ENCODE data around the gene CAMK2B.

The CAMK2B gene

DNA sequence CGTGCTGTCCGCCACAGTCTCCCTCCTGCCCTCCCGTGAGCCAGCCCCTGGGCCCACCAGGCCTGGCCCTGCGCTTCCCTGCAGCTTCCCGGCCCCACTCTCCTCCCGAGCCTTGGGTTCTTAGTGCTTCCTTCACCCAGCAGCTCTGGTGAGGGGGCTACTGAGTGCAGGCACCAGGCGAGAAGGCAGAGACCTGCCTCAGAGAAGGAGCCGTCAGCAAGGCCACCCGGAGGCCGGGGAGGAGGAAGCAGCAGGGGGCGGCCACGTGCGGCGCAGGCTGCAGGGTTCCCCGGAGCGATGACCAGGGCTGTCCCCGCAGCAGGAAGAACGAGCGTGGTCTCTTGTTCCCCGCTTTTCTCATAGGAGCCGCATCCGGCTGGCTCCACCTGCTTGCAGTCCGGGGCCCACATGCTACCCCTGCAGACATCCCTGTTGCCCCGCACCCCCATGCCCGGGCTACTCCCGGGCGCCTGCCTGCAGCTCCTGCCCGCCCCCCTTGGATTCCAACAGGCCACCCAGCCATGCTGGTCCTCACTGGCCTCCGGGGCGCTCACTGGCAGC lies 104.1 kb downstream of the CAMK2B start:
- Histone ChIP-seq H3K4me2 (ENCODE audit: low read length) (no peak overlapping the region), H3K4ac (ENCODE audit: low read depth, low read length) (no peak overlapping the region), H2BK5ac (ENCODE audit: low read length) (no peak overlapping the region), H3K4me1 (ENCODE audit: control insufficient read depth, low read depth, low read length) (peaks cover 4% of the 10 kb centered on the region), H3K79me1 (ENCODE audit: low read length) (no peaks in the 10 kb centered on the region), H3K27me3 (ENCODE audit: insufficient read depth, low read length, poor library complexity) (no peaks in the 10 kb centered on the region), H3K56ac (ENCODE audit: low read length) (no peak overlapping the region), H2BK120ac (ENCODE audit: low read depth, low read length) (no peak overlapping the region), H3K36me3 (ENCODE audit: control insufficient read depth, insufficient read depth, low read length) (no peaks in the 10 kb centered on the region), H2AK5ac (ENCODE audit: low read length) (no peak overlapping the region), H3K79me2 (ENCODE audit: control insufficient read depth, insufficient read depth, low read length) (no peaks in the 10 kb centered on the region), H2BK15ac (replicated peaks; ENCODE audit: low read depth) (no peak overlapping the region), H3K18ac (ENCODE audit: low read length) (no peak overlapping the region), H3K4me3 (ENCODE audit: low read length) (no peak overlapping the region), H4K5ac (ENCODE audit: low read length) (no peak overlapping the region), H4K8ac (ENCODE audit: low read depth, low read length) (no peak overlapping the region), H3K27ac (ENCODE audit: low read depth, low read length) (no peak overlapping the region), H3K23ac (ENCODE audit: low read length) (no peak overlapping the region), H3K9ac (ENCODE audit: low read length) (no peak overlapping the region)
- DNase-seq, result no peak
- no CpG with 5 or more reads among the region's 30 CpGs for WGBS (ENCODE audit: extremely low coverage, insufficient coverage, low lambda C conversion rate)

- Histone ChIP-seq H3K56ac (ENCODE audit: low read length) (no peak overlapping the region), H2BK5ac (ENCODE audit: low read length) (no peak overlapping the region), H3K18ac (ENCODE audit: low read length) (no peak overlapping the region), H3K27ac (ENCODE audit: low read depth, low read length) (no peak overlapping the region), H2AK5ac (ENCODE audit: low read length) (no peak overlapping the region), H4K8ac (ENCODE audit: low read depth, low read length) (no peak overlapping the region), H3K9ac (ENCODE audit: low read length) (no peak overlapping the region), H3K23ac (ENCODE audit: low read length) (no peak overlapping the region), H3K4me2 (ENCODE audit: low read length) (no peak overlapping the region), H3K79me1 (ENCODE audit: low read length) (no peaks in the 10 kb centered on the region), H3K4ac (ENCODE audit: low read depth, low read length) (no peak overlapping the region), H2BK15ac (replicated peaks; ENCODE audit: low read depth) (no peak overlapping the region), H3K79me2 (ENCODE audit: control insufficient read depth, insufficient read depth, low read length) (no peaks in the 10 kb centered on the region), H4K5ac (ENCODE audit: low read length) (no peak overlapping the region), H2BK120ac (ENCODE audit: low read depth, low read length) (no peak overlapping the region), H3K36me3 (ENCODE audit: control insufficient read depth, insufficient read depth, low read length) (no peaks in the 10 kb centered on the region), H3K27me3 (ENCODE audit: insufficient read depth, low read length, poor library complexity) (no peaks in the 10 kb centered on the region), H3K4me1 (ENCODE audit: control insufficient read depth, low read depth, low read length) (peaks cover 4% of the 10 kb centered on the region), H3K4me3 (ENCODE audit: low read length) (no peak overlapping the region)
- no CpG with 5 or more reads among the region's 24 CpGs for WGBS (ENCODE audit: extremely low coverage, insufficient coverage, low lambda C conversion rate)
- no peak for DNase-seq
These were observed 104.9 kb downstream of the CAMK2B start for GRCh38 chr7:44220358-44221112.

DNA sequence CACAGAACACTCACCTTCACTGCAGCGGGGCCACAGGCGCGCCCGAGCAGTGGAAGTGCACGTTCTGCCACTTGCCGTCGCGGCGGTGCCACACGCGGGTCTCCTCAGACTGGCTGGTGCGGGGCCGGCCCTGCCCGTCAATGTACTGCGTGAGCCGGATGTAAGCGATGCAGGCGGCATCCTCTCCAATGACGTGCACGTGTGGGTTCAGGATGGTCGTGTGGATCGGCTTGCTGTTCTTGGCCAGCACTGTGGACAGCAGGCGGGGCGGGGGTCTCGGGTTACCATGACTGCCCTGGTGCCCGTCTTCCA lies 105.4 kb downstream of the CAMK2B start:
- Histone ChIP-seq H3K27ac (ENCODE audit: low read depth, low read length) (no peak overlapping the region), H3K79me1 (ENCODE audit: low read length) (no peaks in the 10 kb centered on the region), H2BK15ac (replicated peaks; ENCODE audit: low read depth) (no peak overlapping the region), H3K79me2 (ENCODE audit: control insufficient read depth, insufficient read depth, low read length) (no peaks in the 10 kb centered on the region), H3K4ac (ENCODE audit: low read depth, low read length) (no peak overlapping the region), H2AK5ac (ENCODE audit: low read length) (no peak overlapping the region), H3K18ac (ENCODE audit: low read length) (no peak overlapping the region), H3K4me2 (ENCODE audit: low read length) (no peak overlapping the region), H4K5ac (ENCODE audit: low read length) (no peak overlapping the region), H4K8ac (ENCODE audit: low read depth, low read length) (no peak overlapping the region), H3K9ac (ENCODE audit: low read length) (no peak overlapping the region), H3K36me3 (ENCODE audit: control insufficient read depth, insufficient read depth, low read length) (no peaks in the 10 kb centered on the region), H2BK5ac (ENCODE audit: low read length) (no peak overlapping the region), H3K4me1 (ENCODE audit: control insufficient read depth, low read depth, low read length) (peaks cover 4% of the 10 kb centered on the region), H3K4me3 (ENCODE audit: low read length) (no peak overlapping the region), H2BK120ac (ENCODE audit: low read depth, low read length) (no peak overlapping the region), H3K27me3 (ENCODE audit: insufficient read depth, low read length, poor library complexity) (no peaks in the 10 kb centered on the region), H3K23ac (ENCODE audit: low read length) (no peak overlapping the region), H3K56ac (ENCODE audit: low read length) (no peak overlapping the region)
- no CpG with 5 or more reads among the region's 26 CpGs for WGBS (ENCODE audit: extremely low coverage, insufficient coverage, low lambda C conversion rate)
- no peak for DNase-seq

DNA sequence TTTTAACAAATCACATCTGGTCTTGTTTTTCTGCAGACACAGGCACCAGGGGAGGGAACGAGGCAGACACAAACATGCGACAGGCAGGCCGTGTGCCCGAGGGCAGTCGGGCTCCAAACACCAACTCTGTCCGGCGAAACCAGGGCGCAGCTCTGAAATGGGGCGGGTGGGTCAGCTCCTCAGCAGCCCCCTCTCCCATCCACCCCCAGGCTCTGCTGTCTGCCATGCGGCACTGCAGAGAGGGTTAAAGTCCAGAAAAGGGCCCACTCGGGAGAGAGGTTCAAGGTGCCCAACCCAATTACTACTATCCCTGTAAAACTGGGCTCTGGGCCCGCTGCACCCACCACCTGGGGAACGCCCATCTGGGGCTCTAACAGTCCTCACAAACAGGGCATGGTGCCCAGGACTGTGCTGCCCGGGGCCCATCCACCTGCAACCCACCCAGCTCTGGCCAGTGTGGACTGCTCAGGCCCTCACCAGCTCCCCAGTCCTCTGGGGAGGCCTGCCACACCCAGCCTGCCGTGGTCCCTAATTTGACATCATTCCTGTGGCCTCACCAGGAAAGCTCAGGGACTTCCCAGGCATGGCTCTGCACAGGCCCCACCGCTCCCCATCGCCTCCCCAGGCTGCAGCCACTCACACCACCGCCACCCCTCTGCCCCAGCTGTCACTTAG lies 105.9 kb downstream of the CAMK2B start:
- H4K8ac ChIP-seq (ENCODE audit: low read depth, low read length), result no peak overlapping the region
- H3K36me3 ChIP-seq (ENCODE audit: control insufficient read depth, insufficient read depth, low read length), result no peaks in the 10 kb centered on the region
- H3K79me1 ChIP-seq (ENCODE audit: low read length), result no peaks in the 10 kb centered on the region
- no peak overlapping the region for H2AK5ac ChIP-seq (ENCODE audit: low read length)
- H4K5ac ChIP-seq (ENCODE audit: low read length), result no peak overlapping the region
- WGBS (ENCODE audit: extremely low coverage, insufficient coverage, low lambda C conversion rate), result no CpG with 5 or more reads among the region's 18 CpGs
- no peak overlapping the region for H2BK5ac ChIP-seq (ENCODE audit: low read length)
- no peak overlapping the region for H3K4me3 ChIP-seq (ENCODE audit: low read length)
- H3K27me3 ChIP-seq (ENCODE audit: insufficient read depth, low read length, poor library complexity), result no peaks in the 10 kb centered on the region
- H3K56ac ChIP-seq (ENCODE audit: low read length), result no peak overlapping the region
- no peak overlapping the region for H3K9ac ChIP-seq (ENCODE audit: low read length)
- no peak overlapping the region for H3K18ac ChIP-seq (ENCODE audit: low read length)
- no peak overlapping the region for H3K4ac ChIP-seq (ENCODE audit: low read depth, low read length)
- H3K27ac ChIP-seq (ENCODE audit: low read depth, low read length), result no peak overlapping the region
- H3K4me1 ChIP-seq (ENCODE audit: control insufficient read depth, low read depth, low read length), result peaks cover 4% of the 10 kb centered on the region
- no peaks in the 10 kb centered on the region for H3K79me2 ChIP-seq (ENCODE audit: control insufficient read depth, insufficient read depth, low read length)
- no peak for DNase-seq
- no peak overlapping the region for H2BK15ac ChIP-seq (replicated peaks; ENCODE audit: low read depth)
- H3K23ac ChIP-seq (ENCODE audit: low read length), result no peak overlapping the region
- H3K4me2 ChIP-seq (ENCODE audit: low read length), result no peak overlapping the region
- H2BK120ac ChIP-seq (ENCODE audit: low read depth, low read length), result no peak overlapping the region

DNA sequence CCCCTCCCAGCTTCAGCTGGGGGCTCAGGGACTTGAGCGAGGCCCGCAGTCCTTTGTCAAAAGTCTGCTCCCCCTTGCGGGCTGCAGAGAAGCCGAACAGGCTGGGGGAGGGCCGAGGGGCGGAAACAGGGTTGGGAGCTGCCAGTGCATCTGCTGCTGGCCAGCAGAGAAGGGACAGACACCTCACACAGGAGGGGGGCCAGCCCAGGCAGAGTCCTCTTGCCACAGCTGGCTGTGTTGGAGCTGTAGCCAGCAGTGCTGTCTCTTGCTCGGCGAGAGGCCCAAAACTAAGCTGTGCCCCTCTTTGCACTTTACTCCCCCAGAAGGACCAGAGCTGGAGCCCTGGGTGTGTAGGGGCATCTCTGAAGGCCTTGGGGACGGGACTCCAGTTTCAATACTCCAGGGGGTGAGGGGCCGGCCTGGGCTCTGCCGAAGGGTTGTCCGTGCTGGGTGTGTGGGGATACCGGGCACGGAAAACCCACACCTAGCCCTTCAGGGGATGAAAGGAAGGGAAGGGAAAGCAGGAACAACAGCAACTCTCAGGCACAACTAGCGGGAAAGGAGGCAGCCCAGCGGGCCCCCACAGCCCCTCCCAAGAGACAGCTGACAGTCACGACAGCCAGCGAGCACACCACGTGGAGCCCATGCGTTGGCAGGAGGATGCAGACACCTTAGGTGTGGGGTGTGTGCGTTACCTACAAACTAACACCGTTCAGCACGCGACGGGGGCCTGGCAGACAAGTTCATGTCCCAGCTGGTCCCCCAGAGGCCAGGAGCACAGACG lies 106.8 kb downstream of the CAMK2B start:
- Histone ChIP-seq H3K27ac (ENCODE audit: low read depth, low read length) (no peak overlapping the region), H4K5ac (ENCODE audit: low read length) (no peak overlapping the region), H3K27me3 (ENCODE audit: insufficient read depth, low read length, poor library complexity) (no peaks in the 10 kb centered on the region), H2BK120ac (ENCODE audit: low read depth, low read length) (no peak overlapping the region), H2AK5ac (ENCODE audit: low read length) (peak overlapping the region; percentile 38), H3K4ac (ENCODE audit: low read depth, low read length) (no peak overlapping the region), H3K4me1 (ENCODE audit: control insufficient read depth, low read depth, low read length) (peaks cover 4% of the 10 kb centered on the region), H3K79me1 (ENCODE audit: low read length) (no peaks in the 10 kb centered on the region), H2BK5ac (ENCODE audit: low read length) (no peak overlapping the region), H3K18ac (ENCODE audit: low read length) (no peak overlapping the region), H3K4me2 (ENCODE audit: low read length) (no peak overlapping the region), H4K8ac (ENCODE audit: low read depth, low read length) (no peak overlapping the region), H3K79me2 (ENCODE audit: control insufficient read depth, insufficient read depth, low read length) (no peaks in the 10 kb centered on the region), H3K4me3 (ENCODE audit: low read length) (no peak overlapping the region), H3K9ac (ENCODE audit: low read length) (no peak overlapping the region), H3K23ac (ENCODE audit: low read length) (no peak overlapping the region), H2BK15ac (replicated peaks; ENCODE audit: low read depth) (no peak overlapping the region), H3K56ac (ENCODE audit: low read length) (peak overlapping the region; percentile 76), H3K36me3 (ENCODE audit: control insufficient read depth, insufficient read depth, low read length) (no peaks in the 10 kb centered on the region)
- no CpG with 5 or more reads among the region's 26 CpGs for WGBS (ENCODE audit: extremely low coverage, insufficient coverage, low lambda C conversion rate)
- peak; percentile 88 for DNase-seq
